HPDE6-E6E7 (cell line): ENCODE data around the gene ADRA2C.

Experiments used
- DNase-seq: peaks from one replicate; pipeline ENCODE4 v3.0.0; 2011; ENCODE audit warnings: missing footprints; ENCODE audit errors: extremely low spot score

ADRA2C gene

GRCh38 chr4:3733195-3733594, 33.0 kb upstream of the ADRA2C start:
- no peak for DNase-seq

DNA sequence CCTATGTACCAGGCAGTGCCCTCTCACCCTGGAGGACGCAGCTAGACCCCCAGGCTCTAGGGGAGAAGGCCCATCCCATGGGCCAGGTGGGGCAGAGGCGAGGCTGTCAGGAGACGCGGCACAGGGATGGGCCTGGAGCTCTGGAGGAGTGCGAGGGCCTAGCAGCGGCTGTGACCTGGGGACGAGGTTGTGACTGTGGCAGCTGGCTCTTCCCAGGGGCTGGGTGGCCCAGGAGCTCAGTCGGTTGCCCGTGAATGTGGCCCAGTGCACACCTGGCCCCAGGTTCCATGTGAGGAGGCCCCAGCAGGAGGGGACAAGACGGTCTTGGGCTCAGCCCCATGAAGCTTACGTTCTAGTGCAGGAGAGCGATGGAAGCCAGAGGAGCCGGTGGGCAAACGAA, 31.0 kb upstream of the ADRA2C start:
- DNase-seq, result no peak

DNA sequence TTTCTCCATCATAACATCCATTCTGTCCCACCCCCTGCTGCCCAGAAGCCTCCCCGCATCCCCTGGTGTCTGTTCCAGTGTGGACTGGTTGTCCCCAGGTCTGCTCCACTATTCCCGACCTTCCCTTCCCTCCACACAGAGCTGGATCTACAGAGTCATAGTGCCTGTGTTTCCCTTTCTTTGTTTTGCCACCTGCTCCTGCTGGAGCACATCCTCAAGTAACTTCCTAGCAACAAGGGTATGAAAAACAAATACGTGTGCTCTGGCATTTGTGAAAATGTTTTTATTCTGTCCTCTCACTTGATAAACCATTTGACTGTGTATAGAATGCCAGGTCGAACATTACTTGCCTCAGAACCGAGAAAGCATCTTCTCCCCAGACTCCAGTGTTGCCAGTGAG, 29.9 kb upstream of the ADRA2C start:
- no peak for DNase-seq

GRCh38 chr4:3736806-3737205, 29.4 kb upstream of the ADRA2C start:
- DNase-seq, result no peak

DNA sequence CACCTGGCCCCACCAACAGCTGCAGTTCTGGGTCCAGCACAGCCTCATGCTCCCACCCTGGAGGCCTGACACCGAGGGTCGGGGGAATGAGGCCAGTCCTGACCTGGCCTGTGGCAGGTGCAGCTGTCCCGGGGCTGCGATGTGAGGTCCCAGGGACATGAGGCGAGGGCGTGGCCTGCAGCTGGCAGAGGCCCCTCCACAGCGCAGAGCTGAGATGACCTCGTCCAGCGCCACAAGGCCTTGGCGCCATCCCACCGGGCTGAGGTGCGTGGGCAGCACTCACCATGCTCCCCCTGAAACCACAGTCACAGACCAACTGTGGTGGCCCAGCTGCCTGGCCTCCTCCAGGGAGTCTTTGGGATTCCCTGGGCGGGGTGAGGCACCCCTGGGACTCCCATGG, 26.6 kb upstream of the ADRA2C start:
- DNase-seq, result no peak

DNA sequence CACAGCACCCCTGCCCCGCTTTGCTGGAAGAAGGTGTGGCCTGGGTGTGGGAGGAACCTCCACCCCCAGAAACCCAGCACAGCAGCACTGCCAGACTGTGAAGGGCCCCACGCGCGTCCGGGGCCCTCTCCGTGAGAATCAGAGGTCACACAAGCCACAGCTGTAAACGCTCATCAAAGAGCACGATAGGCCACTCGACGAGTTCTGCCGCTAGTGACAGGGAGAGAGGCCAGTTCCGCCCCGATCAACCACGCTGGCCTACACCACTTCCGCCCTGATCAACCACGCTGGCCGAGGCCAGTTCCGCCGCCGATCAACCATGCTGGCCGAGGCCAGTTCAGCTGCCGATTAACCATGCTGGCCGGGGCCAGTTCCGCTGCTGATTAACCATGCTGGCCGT, 25.9 kb upstream of the ADRA2C start:
- DNase-seq, result no peak

DNA sequence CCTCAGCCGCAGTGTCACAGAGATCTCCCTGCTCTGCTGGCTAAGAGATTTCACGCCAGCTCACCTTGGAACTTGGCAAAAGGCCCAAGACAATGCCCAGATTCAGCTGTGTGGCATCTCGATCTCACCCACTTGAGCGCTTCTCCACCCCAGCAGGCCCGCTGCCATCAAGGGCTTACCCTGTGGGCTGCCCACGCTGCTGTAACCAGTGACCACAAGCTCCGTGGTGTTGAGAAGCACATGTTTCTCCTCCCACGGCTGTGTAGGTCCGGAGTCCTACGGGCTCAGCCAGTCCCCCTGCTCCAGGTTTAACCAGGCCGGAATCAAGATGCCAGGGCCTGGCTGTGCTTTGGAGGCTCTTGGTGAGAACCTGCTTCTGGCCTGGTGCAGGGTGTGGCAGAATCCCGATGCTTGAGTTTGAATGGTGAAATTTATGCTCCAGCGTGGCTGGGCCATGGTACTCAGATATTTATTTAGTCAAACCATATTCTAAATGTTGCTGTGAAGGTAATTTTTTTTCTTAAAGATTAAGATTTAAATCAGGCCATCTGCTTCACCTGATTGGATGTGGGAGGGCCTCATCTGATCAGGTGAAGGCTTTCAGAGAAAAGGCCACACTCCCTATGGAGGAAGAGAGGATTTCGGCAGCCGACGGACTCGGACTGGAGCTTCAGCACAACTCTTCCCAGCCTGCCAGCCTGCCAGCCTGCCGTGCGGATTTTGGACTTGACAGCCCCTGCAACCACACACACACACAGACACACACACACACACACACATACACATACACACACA, 24.8 kb upstream of the ADRA2C start:
- DNase-seq, result no peak

DNA sequence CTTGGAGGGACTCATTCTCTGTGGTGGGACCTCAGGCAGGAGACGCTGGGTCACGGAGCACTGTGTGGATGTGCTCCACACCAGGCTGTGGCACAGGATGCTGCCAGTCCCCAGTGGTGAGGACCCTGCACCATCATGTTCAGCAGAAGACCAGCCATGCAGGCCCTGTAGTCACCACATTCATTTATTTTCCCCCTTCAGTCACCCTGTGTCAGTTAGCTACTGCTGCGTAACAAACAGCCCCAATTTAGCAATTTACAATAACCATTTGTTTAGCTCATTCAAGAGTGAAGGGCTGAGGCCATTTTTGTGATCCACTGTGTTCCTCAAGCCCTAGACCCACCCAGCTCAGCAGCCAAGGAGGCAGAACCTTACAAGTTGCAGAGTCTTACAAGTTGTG, 23.6 kb upstream of the ADRA2C start:
- DNase-seq, result no peak

DNA sequence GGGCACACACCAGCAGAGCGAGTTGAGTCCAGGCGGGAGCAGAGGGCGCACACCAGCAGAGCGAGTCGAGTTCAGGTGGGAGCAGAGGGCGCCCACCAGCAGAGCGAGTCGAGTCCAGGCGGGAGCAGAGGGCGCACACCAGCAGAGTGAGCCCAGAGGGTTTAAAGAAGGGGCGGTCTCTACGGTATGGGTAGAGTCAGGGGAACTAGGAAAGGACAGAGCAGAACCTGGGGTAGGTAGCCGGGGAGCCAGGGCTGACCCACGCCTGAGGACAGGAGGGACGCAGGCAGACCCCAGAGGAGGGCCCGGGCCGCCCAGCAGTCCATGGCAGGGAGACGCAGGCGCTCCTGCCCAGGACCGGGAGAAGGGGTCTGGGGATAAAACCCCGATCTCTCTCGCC, 22.0 kb upstream of the ADRA2C start:
- DNase-seq, result no peak

- DNase-seq, result no peak
Measured at GRCh38 chr4:3744901-3745300, 21.3 kb upstream of the ADRA2C start.

GRCh38 chr4:3745886-3746656, 20.1 kb upstream of the ADRA2C start:
- no peak for DNase-seq

DNA sequence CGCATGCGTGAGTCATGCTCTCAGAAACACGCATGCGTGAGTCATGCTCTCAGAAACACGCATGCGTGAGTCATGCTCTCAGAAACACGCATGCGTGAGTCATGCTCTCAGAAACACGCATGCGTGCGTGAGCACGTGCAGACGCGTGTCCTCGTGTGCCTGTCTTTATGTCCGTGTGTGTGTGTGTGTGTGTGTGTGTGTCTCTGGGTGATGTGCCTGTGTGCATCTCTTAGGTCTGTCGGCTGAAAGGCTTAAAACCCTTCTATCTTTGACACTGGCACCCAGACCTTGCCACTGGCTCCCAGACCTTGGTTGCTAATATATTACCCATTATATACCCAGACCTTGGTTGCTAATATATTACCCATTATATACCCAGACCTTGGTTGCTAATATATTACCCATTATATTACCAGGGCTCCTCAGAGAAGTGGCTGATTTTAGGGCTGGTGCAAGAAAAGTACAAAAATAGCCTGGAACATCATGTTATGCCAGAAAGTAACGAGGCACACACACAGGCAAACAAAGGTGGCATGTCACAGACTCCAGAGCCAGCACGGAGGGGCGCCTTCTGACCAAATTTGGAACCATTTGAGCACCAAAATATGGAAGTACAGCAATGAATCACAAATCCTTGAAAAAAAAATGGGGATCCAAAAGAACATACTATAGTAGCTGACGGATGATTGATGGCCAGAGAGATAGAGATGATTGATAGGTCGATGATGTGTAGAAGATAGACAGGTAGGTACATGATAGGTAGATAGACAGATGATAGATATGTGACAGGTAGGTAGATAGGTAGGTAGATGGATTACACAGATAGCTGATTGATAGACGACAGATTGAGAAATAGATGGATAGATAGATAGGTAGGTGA, 19.2 kb upstream of the ADRA2C start:
- no peak for DNase-seq

DNA sequence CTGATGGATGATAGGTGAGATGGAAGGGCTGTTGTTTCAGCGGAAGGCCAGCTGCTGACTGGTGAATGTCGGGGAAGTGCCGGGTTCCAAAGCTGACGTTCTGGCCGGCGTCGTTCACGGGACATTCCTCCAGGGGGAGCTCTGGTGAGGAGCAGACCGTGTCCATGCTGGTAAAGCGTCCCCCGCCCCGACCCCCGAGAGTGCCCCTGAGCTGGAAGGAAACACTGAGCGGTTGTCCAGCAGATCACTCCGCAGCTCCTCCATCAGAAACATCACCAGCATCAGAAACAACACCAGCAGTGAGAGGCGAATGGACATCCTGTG, 18.6 kb upstream of the ADRA2C start:
- no peak for DNase-seq

- DNase-seq, result no peak
Measured at GRCh38 chr4:3748136-3748898, 17.9 kb upstream of the ADRA2C start.

- no peak for DNase-seq
Measured at GRCh38 chr4:3749081-3749480, 17.1 kb upstream of the ADRA2C start.

DNA sequence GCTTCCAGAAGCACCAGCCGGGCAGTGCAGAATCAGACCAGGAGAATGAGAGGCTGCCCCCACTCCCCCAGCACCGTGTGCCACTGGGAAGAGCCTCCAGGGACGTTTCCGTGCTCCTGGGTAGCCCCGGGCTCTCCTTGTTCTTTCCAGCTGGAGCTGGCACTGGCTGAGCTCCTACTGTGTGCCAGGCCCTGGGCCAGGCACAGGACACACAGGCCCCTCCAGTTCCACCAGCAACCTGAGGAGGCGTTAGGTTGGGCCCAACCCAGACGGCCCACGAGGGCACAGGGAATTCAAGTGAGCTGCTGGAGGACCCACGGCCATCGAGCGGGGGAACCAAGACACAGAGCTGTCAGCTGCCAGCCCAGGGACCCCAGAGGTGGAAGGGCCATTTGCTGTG, 15.9 kb upstream of the ADRA2C start:
- DNase-seq, result no peak

DNA sequence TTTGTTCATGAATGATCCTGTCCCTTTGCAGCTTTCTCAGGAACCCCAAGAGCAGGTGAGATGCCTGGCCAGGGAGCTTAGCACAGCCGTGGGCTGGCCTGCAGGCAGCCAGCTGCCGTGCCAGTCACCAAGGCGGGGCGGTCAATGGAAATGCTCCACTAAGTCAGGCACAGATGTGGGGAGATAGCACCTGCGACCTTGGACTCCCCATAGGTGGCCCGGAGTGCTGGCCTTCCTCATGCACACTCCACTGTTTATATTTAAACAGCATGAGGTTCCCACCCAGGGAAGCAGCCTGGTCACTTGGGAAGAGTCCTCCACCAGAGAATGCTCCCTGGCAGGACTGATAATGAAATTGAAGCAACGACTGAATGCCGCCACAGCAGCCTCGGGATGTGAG, 14.2 kb upstream of the ADRA2C start:
- DNase-seq, result no peak

GRCh38 chr4:3753726-3754412, 12.3 kb upstream of the ADRA2C start:
- DNase-seq, result no peak

- DNase-seq, result no peak
Measured at GRCh38 chr4:3756343-3757059, 9.7 kb upstream of the ADRA2C start.

DNA sequence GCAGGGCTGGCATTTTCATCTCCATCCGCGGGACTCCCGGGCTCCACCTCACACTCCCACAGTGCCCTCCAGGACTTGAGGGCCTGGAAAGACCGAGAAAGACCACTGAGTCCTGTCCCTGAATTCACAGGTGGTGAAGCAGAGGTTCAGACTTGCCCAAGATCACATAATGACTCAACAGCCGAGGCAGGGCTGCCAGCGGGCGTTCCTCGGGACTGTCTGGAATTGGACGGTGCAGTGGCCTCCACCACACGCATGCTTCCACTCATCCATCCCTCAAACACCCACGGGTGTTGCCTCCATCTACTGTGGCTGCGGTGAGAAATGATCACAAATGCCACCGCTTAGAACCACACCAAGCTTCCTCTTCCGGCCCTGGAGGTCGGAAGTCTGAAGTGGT, 6.9 kb upstream of the ADRA2C start:
- DNase-seq, result no peak

DNA sequence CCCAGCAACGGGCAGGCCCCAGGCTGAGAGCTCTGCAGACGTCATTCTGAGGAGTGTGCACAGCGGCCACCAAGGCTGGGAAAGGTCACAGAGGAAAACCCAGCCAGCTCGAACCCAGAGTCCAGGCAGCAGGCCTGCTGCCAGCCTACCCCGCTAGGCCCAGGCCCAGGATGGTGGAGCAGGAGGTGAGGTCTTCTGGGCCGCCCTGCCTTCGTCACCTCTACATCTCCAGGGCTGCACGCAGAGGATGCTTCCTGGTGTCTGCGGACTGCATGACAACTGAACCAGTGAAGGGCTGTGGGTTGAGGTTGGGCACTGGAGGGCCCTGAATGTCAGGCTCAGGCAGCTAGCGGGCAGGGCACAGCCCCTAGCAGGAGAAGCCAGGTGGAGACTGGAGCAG, 5.8 kb upstream of the ADRA2C start:
- DNase-seq, result no peak
